Endothelial cell of umbilical vein (primary cell): Measurements from ENCODE around the gene CD151. TPM values are rescaled to one million over a fixed set of nuclear protein-coding genes. Genes with fewer than 3 reads are reported as not detected.

Experiments used
- BruUV-seq: library from RNA; stranded (reverse); fragments of 400-500 nt; replicated peaks from 2 replicates; lab custom pipeline; 2021; lab: Mats Ljungman, UMichigan
- CTCF ChIA-PET: fragments of 300-600, 350-600 bp; sonication (Branson Sonifier 250); formaldehyde crosslinking; loops from one replicate; lab custom pipeline; 2021; ENCODE audit warnings: antibody characterized with exemption, inconsistent platforms; lab: Charles Lee
- POLR2A ChIA-PET: fragments of 300-600, 350-600 bp; sonication (Branson Sonifier 250); formaldehyde crosslinking; loops from one replicate; lab custom pipeline; 2021; ENCODE audit warnings: antibody characterized with exemption, inconsistent platforms; lab: Charles Lee
- DNase-seq: peaks from one replicate; pipeline ENCODE4 v3.0.0-alpha.2; 2011; ENCODE audit warnings: low read depth, low spot score
- FAIRE-seq: peaks from 2 replicates; lab custom pipeline; 2011; peaks lifted over from hg19 to GRCh38; lab: Jason Lieb, UNC
- H2AFZ ChIP-seq: 2 replicates; pipeline ENCODE4 v1.6.0; 2012; ENCODE audit warnings: low read depth, low read length, control low read depth, inconsistent platforms
- H3K27ac ChIP-seq: 2 replicates; pipeline ENCODE4 v1.5.1; 2011; ENCODE audit warnings: low read depth, mild to moderate bottlenecking, control low read depth, low read length, moderate library complexity; ENCODE audit not compliant: insufficient read depth
- H3K27me3 ChIP-seq, 2 experiments: 2 replicates each; pipeline versions ENCODE4 v1.6.0 to v1.6.1; 2011; ENCODE audit warnings: low read length in 2 of 2, mixed read lengths in 1 of 2; ENCODE audit not compliant: control insufficient read depth in 2 of 2, insufficient read depth in 2 of 2
- H3K36me3 ChIP-seq, 2 experiments: 2 replicates in 1 of 2; 3 replicates in 1 of 2; pipeline ENCODE4 v1.5.1; 2011; ENCODE audit warnings: low read length in 2 of 2, mild to moderate bottlenecking in 1 of 2, moderate library complexity in 1 of 2; ENCODE audit not compliant: control insufficient read depth in 2 of 2, insufficient read depth in 2 of 2; ENCODE audit errors: extremely low read depth in 1 of 2
- H3K4me1 ChIP-seq: 3 replicates; pipeline ENCODE4 v1.5.1; 2011; ENCODE audit warnings: mild to moderate bottlenecking, low read length; ENCODE audit not compliant: control insufficient read depth, insufficient read depth; ENCODE audit errors: extremely low read depth
- H3K4me2 ChIP-seq: 2 replicates; pipeline ENCODE4 v1.6.1; 2011; ENCODE audit warnings: low read length, control low read depth, mixed read lengths; ENCODE audit not compliant: insufficient read depth
- H3K4me3 ChIP-seq, 3 experiments: fragments of 200-600 bp in 1 of 3; sonication (generic), shearing (Covaris generic) in 1 of 3; replicated peaks in 1 of 3; 2 replicates each; pipeline ENCODE4 v1.5.1; 2011 to 2016; ENCODE audit warnings: control low read depth in 3 of 3, low read length in 3 of 3, mild to moderate bottlenecking in 2 of 3, inconsistent platforms in 1 of 3, low read depth in 1 of 3, moderate library complexity in 1 of 3; ENCODE audit not compliant: insufficient read depth in 1 of 3
- H3K79me2 ChIP-seq: 2 replicates; pipeline ENCODE4 v1.6.0; 2012; ENCODE audit warnings: low read length, inconsistent platforms; ENCODE audit not compliant: control insufficient read depth, insufficient read depth
- H3K9ac ChIP-seq: replicated peaks from 2 replicates; pipeline ENCODE3; 2011; ENCODE audit warnings: low read length, control low read depth; ENCODE audit not compliant: insufficient read depth; ENCODE audit errors: extremely low read depth
- H3K9me1 ChIP-seq: replicated peaks from 3 replicates; pipeline ENCODE4 v1.6.0; 2011; ENCODE audit warnings: mild to moderate bottlenecking, low read length; ENCODE audit not compliant: control insufficient read depth, insufficient read depth; ENCODE audit errors: extremely low read depth
- H3K9me3 ChIP-seq: replicated peaks from 2 replicates; pipeline ENCODE4 v1.5.1; 2012; ENCODE audit warnings: low read length, inconsistent platforms; ENCODE audit not compliant: control insufficient read depth, insufficient read depth
- H4K20me1 ChIP-seq: replicated peaks from 2 replicates; pipeline ENCODE3; 2011; ENCODE audit warnings: mild to moderate bottlenecking, low read length; ENCODE audit not compliant: control insufficient read depth, insufficient read depth; ENCODE audit errors: extremely low read depth
- EZH2 ChIP-seq: IDR thresholded peaks from 2 replicates; pipeline ENCODE4 v1.6.1; 2012; ENCODE audit warnings: borderline replicate concordance, low read depth, mild to moderate bottlenecking, moderate library complexity, low read length, inconsistent platforms; ENCODE audit not compliant: severe bottlenecking
- FOS ChIP-seq: IDR thresholded peaks from 2 replicates; pipeline ENCODE4 v1.6.1; 2011; ENCODE audit warnings: mild to moderate bottlenecking, low read length, moderate library complexity, borderline replicate concordance; ENCODE audit not compliant: insufficient read depth
- JUN ChIP-seq: IDR thresholded peaks from 2 replicates; pipeline ENCODE4 v1.6.1; 2011; ENCODE audit warnings: borderline replicate concordance, low read depth; ENCODE audit not compliant: insufficient read length, insufficient read depth
- MYC ChIP-seq: IDR thresholded peaks from one replicate; pipeline ENCODE4 v1.6.1; 2011; ENCODE audit warnings: mild to moderate bottlenecking, low read depth, low read length
- POLR2A ChIP-seq: IDR thresholded peaks from 2 replicates; pipeline ENCODE4 v1.6.1; 2012; ENCODE audit warnings: low read depth, mild to moderate bottlenecking, control low read depth, low read length
- POLR2AphosphoS5 ChIP-seq: IDR thresholded peaks from 2 replicates; pipeline ENCODE4 v1.6.1; 2012; ENCODE audit warnings: low read depth, mild to moderate bottlenecking, control low read depth, low read length, moderate library complexity; ENCODE audit not compliant: insufficient read depth
- dilution Hi-C: fragments of 300-500 bp; cut with MboI; formaldehyde crosslinking; loops from one replicate; pipeline ENCODE4 v1.15.0; 2019; ENCODE audit warnings: low sequenced_read_pairs; ENCODE audit not compliant: extremely low pct_ligation_motif_present
- intact Hi-C: fragments of 100-400 bp; cut with micrococcal nuclease; formaldehyde crosslinking; loops from one replicate; pipeline ENCODE4 v1.10.0; 2022
- polyA plus RNA-seq, 4 experiments: library from polyadenylated mRNA; depleted of rRNA in 3 of 4; stranded (reverse) in 3 of 4; unstranded in 1 of 4; fragments of >200 nt; gene quantifications; 2 replicates each; pipeline versions ENCODE4 v1.2.1 to v1.2.3, GENCODE V29; 2011 to 2012; ENCODE audit warnings: missing spikeins in 1 of 4
- total RNA-seq: library from RNA; stranded (reverse); gene quantifications from 2 replicates; pipeline ENCODE4 v1.2.3, GENCODE V29; 2021
- TF ChIP-seq, protein P1 (sequence below): IDR thresholded peaks from 2 replicates; pipeline ENCODE4 v1.6.1; 2011; ENCODE audit not compliant: insufficient read depth, insufficient read length
- TF ChIP-seq, protein P2 (sequence below), 2 donors: IDR thresholded peaks; 1 replicate in 1 of 2; 2 replicates in 1 of 2; pipeline ENCODE4 v1.5.1; 2011; ENCODE audit warnings: low read length in 2 of 2, mild to moderate bottlenecking in 2 of 2, moderate library complexity in 2 of 2, control low read depth in 1 of 2, inconsistent platforms in 1 of 2, low read depth in 1 of 2; ENCODE audit not compliant: insufficient read depth in 1 of 2; ENCODE audit errors: extremely low read depth in 1 of 2

Gene CD151
- total and polyA plus RNA-seq, 2 donors (not counting 3 experiments of a cell fraction or from before 2014, with no cell fraction given) = 515 to 1,090 TPM

DNA sequence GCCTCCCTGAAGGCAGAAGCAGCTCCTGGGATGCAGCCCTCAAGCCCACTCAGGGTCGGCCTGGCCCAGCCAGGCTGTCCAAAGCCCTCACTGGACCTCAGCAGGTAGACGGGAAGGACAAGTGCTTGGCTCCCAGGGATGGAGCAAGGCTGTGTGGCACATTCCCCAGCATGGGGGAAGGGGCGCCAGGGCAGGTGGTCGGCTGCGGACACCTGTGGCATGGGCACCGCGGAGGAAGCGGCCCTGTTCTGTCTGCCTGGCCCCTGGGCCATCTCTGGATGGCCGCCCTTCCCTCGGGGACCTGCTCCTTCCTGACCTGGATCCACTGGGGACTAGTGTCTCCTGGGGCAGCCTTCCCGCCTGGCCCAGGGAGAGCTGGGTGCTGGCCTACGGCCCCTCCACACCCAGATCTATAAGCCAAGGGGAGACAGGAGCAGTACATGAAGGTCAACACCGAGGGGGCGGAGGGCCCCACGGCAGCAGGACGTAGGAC lies 51.9 kb downstream of the CD151 start:
- Histone ChIP-seq H2AFZ (no peak overlapping the region), H4K20me1 (no peaks in the 10 kb centered on the region), H3K4me3 (no peak overlapping the region), H3K27ac (no peak overlapping the region), H3K9ac (no peak overlapping the region), H3K4me1 (no peaks in the 10 kb centered on the region), H3K36me3 (peaks cover under 1 to 5% of the 10 kb centered on the region in 2 experiments), H3K4me2 (no peak overlapping the region), H3K9me3 (no peaks in the 10 kb centered on the region), H3K79me2 (no peaks in the 10 kb centered on the region), H3K9me1 (no peaks in the 10 kb centered on the region), H3K27me3 (no peaks in the 10 kb centered on the region)
- intact Hi-C loops = no loop called here
- ChIA-PET POLR2A (no interaction called here), CTCF (no interaction called here)
- no peak for TF ChIP-seq EZH2
- TF ChIP-seq FOS = no peak
- DNase-seq = no peak
- dilution Hi-C loops = no loop called here
- no peak for FAIRE-seq
- BruUV-seq = no TSS peak

DNA sequence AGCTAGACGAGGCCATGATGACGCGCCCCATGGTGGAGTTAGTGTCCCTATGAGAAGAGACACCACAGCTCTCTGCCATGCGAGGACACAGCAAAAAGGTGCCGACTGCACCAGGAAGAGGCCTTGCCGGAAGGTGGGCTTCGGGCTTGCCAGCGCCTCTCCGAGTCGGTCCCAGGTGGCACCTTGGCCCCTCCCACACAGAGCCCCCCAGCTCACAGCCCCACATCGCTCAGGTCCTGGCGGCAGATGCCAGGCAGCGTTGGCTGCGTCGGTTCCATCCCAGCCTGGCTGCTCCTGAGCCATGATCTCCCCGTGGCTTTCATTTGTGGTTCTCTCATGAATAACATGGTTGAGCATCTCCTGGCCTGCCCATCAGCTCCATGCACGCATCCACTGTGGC lies 53.8 kb downstream of the CD151 start:
- H3K79me2 ChIP-seq = no peaks in the 10 kb centered on the region
- H3K36me3 ChIP-seq = peaks cover 0 to 5% of the 10 kb centered on the region in 2 experiments
- H2AFZ ChIP-seq = no peak overlapping the region
- H3K4me3 ChIP-seq = no peak overlapping the region
- H3K27ac ChIP-seq = no peak overlapping the region
- no peak for DNase-seq
- TF ChIP-seq FOS (no peak), EZH2 (no peak), POLR2A (no peak), JUN (no peak), POLR2AphosphoS5 (no peak), MYC (no peak)
- TF ChIP-seq, protein P1, sequence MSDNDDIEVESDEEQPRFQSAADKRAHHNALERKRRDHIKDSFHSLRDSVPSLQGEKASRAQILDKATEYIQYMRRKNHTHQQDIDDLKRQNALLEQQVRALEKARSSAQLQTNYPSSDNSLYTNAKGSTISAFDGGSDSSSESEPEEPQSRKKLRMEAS = no peak
- TF ChIP-seq, protein P2, sequence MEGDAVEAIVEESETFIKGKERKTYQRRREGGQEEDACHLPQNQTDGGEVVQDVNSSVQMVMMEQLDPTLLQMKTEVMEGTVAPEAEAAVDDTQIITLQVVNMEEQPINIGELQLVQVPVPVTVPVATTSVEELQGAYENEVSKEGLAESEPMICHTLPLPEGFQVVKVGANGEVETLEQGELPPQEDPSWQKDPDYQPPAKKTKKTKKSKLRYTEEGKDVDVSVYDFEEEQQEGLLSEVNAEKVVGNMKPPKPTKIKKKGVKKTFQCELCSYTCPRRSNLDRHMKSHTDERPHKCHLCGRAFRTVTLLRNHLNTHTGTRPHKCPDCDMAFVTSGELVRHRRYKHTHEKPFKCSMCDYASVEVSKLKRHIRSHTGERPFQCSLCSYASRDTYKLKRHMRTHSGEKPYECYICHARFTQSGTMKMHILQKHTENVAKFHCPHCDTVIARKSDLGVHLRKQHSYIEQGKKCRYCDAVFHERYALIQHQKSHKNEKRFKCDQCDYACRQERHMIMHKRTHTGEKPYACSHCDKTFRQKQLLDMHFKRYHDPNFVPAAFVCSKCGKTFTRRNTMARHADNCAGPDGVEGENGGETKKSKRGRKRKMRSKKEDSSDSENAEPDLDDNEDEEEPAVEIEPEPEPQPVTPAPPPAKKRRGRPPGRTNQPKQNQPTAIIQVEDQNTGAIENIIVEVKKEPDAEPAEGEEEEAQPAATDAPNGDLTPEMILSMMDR (IDR thresholded peaks at IDR 0.05; ENCODE audit: extremely low read depth in 1 of 2, insufficient read depth in 1 of 2, low read depth in 1 of 2, low read length in 2 of 2) = no peak
- no peaks in the 10 kb centered on the region for H3K27me3 ChIP-seq
- POLR2A ChIA-PET = no interaction called here
- CTCF ChIA-PET = no interaction called here
- BruUV-seq = no TSS peak
- dilution Hi-C loops = no loop called here
- no peaks in the 10 kb centered on the region for H4K20me1 ChIP-seq
- no peak overlapping the region for H3K4me2 ChIP-seq
- intact Hi-C loops = no loop called here
- no peaks in the 10 kb centered on the region for H3K4me1 ChIP-seq
- H3K9me1 ChIP-seq = no peaks in the 10 kb centered on the region
- no peaks in the 10 kb centered on the region for H3K9me3 ChIP-seq
- H3K9ac ChIP-seq = no peak overlapping the region
- FAIRE-seq = no peak
